Measurements from ENCODE around the gene RNASE9.
"Not testable (repeated sequence)": the region's sequence is repeated elsewhere in the genome, so short reads cannot be mapped to it uniquely, and the experiment has no call there.

Gene RNASE9

GRCh38 chr14:20560961-20561360 lies at the start of gene RNASE9:
Gene RNASE9, minus strand, starts transcription at chr14:20561047.
- no peak for DNase-seq

DNA sequence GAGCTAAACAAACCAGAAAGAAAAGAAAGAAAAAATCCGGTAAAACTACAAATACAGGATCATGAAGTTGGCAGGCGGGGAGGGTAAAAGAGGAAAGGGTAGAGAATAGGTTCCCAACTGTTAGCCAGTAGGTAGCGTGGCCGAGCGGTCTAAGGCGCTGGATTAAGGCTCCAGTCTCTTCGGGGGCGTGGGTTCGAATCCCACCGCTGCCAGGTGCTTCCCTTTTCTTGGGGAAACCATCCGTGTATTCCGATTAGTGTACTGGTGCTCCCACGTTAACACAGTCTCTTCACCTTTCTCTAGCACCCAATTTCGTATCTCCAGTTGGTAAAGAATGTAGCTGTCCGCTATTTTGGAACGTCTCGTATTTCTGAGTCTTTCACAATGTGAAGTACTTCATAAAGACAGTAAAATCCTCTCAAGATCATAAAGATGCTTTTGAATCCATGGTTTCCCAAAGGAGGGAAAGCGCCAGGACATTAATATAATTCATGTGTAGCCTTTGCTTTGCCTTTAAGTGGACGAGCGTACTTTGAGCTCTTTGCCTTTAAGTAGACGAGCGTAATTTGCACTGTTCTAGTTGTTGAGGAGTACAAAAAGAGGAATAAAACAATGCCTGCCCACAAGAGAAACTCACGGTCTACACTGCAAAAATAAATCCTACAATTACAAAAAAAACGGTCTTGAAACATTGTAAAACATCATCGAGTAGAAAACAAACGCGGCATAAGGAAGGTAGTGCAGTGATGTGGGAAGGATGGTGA lies 49.3 kb upstream of the RNASE9 start:
- peak; percentile 83 for DNase-seq

DNA sequence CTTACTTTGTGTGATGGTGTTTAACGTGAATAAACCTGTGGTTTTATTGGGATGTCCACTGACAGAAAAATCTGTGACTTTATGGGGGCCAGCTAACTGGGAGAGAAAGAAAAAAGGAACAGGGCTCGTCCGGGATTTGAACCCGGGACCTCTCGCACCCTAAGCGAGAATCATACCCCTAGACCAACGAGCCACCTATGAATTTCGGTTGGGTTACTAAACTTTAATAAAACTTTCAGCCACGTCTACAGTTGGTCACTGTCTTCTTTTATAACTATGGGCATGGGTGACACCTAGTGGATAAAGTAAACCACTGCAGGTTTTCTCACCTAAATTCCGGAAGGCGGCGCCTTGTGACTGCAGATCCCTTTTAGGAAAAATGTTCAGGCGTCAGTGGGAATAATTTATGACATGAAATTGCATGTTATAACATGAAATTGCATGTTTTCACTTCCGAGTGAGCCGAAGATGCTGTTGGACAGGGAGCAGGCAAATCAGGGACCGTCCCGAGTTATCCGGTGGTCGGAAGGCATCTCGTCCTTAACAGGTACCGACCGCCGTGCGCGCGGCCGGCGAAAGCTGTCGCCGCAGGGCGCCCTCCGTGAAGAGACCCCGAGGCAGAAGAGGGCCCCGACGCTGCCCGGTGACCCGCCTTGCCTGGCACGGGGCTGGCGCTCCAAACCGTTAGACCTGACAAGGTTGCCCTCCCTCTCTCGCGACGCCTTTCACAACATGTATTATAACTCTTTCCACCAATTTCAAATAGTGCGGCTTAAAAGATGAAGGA lies 48.6 kb upstream of the RNASE9 start:
- peak; percentile 86 for DNase-seq

GRCh38 chr14:20608383-20609110 lies 47.7 kb upstream of the RNASE9 start:
- no peak for DNase-seq

DNA sequence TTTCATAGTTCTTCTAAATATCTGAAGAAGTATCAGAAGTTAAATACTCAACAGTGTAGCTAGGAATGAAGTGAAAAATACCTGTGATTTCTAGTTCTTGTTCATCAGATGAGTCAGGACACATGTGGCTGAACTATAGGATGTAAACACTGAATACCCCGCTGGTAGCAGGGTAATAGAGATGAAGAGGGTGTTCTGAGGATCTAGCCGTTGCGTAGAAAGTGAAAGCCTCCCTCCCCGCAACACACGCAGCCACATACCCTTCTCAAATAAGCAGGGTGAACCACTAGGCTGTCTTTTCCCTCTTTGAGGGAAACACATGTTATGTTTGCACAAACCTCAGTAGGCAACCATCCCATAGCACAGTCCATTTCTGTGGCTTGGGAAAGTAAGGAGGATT lies 46.8 kb upstream of the RNASE9 start:
- no peak for DNase-seq

- DNase-seq = no peak
Measured at GRCh38 chr14:20606902-20607242, 46.0 kb upstream of the RNASE9 start.

DNA sequence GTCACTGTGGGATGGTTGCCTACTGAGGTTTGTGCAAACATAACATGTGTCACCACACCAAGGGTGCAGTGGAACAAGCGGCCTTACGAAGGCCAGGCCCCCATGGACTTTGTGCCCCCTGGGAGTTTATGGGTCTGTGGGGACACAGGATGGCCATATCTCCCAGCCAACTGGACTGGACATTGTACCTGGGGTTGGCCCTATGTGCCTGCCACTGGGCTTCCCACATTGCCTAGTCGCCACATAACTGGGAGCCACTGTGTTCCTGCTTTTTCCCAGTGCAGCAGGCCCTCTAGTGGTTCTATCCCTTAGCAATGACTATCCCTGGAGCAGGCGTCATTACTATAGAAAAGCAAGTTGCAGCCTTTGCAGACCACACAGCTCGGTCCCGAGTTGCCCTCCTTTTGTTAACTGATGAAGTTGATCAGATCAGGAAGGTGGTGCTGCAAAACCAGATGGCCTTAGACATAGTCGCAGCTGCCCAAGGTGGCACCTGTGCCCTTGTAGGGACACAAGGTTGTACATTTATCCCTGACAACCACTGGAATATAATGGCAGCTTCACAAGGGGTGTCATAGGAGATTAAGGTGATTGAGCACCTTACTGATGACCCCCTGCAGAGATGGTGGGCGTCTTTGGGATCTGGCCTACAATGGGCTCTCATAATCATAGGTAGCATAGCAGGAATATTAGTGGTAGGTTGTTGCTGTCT lies 45.5 kb upstream of the RNASE9 start:
- no peak for DNase-seq

DNA sequence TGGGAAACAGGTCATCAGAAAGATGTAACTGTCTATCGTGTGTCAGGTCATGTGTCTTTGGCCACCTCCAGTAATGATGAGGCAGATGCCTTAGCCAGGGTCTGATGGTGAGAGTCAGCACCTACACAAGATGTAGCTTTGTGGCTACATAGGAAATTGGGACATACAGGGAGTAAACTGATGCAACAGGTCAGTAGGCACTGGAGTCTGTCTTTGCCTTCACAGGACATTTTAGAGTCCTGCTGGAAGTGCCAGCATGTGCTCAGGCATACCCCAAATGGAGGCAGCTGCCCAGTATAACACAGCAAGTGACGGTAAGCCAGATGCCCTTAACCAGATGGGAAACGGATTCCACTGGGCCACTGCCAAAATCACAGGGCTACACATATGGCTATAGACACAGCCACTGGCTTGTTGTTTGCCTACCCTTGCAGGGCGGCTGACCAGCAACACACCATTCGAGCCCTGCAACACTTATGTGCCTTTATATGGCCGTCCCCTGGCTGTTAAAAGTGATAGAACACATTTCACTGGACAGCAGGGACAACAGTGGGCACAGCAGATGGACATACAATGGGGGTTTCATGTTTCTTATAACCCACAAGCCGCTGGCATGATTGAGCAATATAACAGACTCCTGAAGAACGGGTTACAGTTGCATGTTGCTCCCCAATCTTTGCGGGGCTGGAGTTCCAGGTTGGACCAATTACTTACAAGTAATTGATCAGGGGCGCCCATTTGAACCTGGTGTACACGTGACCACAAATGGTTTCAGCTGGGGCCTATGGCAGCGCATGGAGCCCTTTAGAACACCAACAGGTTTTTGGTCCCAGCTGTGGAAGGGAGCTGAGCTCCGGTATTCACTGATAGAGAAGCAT lies 43.2 kb upstream of the RNASE9 start:
- DNase-seq = no peak

GRCh38 chr14:20602583-20602982 lies 41.7 kb upstream of the RNASE9 start:
- no peak for DNase-seq

DNA sequence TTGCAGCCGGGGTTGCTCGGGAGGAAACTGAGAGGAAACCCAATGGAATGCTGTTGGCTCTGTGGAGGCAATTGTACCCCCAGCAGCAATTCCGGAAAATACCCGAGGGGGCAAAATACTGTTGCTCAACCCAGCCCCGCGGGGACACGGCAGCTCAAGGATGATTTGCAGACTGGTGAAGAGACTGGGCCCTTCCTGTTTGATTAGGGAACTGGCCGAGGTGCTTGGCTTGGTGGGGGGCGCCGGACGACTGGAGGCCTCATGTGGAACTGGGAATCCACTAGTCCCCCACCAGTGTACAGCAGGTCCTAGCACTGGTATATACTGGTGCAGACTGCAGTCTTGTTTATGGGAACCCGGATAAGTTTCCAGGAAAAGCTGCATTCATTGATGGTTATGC lies 40.7 kb upstream of the RNASE9 start:
- DNase-seq = no peak

GRCh38 chr14:20597108-20597507 lies 36.3 kb upstream of the RNASE9 start:
- no peak for DNase-seq

GRCh38 chr14:20595726-20596125 lies 34.9 kb upstream of the RNASE9 start:
- DNase-seq = not testable (repeated sequence)

GRCh38 chr14:20592574-20592973 lies 31.7 kb upstream of the RNASE9 start:
- no peak for DNase-seq

GRCh38 chr14:20591235-20591634 lies 30.4 kb upstream of the RNASE9 start, which contains the start of gene RNASE12:
Gene RNASE12, minus strand, starts transcription at chr14:20591376. Its CDS starts 653 bp downstream, at chr14:20590723.
- no peak for DNase-seq

DNA sequence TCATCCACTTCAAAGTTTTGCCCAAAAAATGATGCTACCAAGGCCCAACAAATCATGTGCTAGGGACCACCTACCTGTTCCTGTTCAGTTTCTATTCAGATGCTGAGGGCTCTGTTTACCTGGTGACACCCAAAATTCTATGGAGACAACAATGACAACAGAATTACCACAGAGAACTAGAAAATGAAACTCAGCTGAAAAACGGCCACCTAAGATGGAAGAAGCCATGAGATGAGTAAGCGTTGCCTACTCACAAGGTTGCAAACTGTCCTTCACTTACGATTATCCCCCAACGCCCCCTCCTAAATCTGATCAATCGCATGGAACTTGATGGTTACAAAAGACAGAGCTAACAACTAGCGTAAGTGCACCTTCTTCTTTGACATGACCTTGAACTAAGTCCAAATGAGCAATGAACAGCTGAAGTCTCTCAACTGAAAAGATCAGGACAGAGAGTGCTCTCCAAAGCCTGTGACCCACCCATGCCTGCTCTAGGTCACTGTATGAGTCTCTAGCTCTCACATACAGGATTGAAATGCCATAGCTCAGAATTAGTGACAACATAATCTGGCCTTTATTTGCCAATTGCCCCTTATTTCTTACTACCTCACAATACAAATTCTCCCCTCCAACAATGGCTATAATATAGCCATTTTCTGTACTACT lies 26.8 kb upstream of the RNASE9 start, which contains the start of gene RNASE11:
Gene RNASE11, minus strand, starts transcription at position 513 of the 666 bp plus-strand sequence.
- no peak for DNase-seq

DNA sequence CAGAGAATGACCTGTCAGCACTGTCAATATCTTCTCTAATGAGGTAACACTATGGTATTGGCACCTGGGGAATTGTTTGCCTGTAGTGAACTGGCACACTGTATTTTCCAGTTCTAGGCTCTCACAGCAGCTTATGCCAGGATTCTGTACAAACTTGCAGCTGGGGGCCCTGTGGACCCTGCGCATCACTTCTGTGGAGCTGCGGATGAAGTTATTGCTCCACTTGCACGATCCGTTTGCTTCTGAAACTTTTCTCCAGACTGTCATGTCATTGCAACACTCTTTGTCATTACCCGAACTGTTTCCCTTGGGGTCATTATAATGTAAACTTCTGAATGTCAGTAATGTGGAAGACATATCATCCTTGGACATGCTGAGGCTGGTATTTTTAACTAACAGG lies 23.1 kb upstream of the RNASE9 start:
- DNase-seq = no peak

- no peak for DNase-seq
Measured at GRCh38 chr14:20583142-20583541, 22.3 kb upstream of the RNASE9 start.

DNA sequence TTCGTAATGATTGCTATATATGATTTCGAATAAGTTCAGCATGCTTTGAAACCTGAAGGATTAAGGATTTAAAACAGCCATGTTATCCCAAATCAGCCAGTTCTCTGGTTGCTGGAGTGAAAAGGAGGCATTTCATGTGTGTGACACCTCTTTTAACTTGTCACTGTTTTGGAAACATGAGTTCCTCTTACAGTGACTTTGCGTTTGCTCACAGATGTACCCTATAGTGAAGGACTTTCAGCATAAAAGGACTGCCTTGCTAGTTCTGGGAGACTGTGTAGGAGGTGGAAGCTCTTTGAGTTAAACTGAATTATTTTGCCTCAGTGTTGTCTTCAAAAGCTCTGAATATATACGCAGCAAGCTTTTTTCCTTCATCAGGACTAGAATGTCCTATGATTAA lies 19.4 kb upstream of the RNASE9 start:
- no peak for DNase-seq

GRCh38 chr14:20578784-20579502 lies 18.1 kb upstream of the RNASE9 start:
- no peak for DNase-seq

DNA sequence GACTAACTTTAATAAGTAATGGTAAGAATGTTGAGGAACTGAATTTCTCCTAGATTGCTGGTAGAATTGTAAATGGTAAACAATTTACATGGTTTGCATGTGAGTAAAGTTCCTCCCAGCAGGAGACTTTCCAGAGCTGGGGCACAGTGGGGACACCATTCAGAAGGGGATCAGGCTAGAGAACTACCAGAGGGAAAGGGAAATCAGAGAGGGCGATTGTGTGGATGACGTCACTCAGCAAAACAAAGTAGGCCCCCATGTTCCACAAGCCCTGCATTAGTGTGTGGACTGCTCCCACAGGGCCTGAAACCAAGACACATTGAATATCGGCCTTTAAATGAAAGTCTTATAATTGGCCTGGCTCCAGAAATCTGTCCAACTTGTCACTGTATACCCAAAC lies 17.5 kb upstream of the RNASE9 start:
- no peak for DNase-seq
